ENCODE results near the gene ZNRF3.

Gene ZNRF3

GRCh38 chr22:29053048-29053702 lies 169.8 kb downstream of the ZNRF3 start:
- no peak for ATAC-seq
- no peak for TF ChIP-seq CREB5 (CRISPR knock-in tag; IDR thresholded peaks at IDR 0.05; ENCODE audit: low read depth)
- TF ChIP-seq CSDC2 (CRISPR knock-in tag; IDR thresholded peaks at IDR 0.05) = no peak

- ATAC-seq = no peak
- TF ChIP-seq CREB5 (CRISPR knock-in tag; IDR thresholded peaks at IDR 0.05; ENCODE audit: low read depth) (no peak), ZC3H10 (CRISPR knock-in tag; IDR thresholded peaks at IDR 0.05) (no peak), ISL1 (CRISPR knock-in tag; IDR thresholded peaks at IDR 0.05) (no peak), BACH2 (CRISPR knock-in tag; IDR thresholded peaks at IDR 0.05; ENCODE audit: borderline replicate concordance) (no peak), ZNF70 (CRISPR knock-in tag; IDR thresholded peaks at IDR 0.05) (no peak), ZFP3 (CRISPR knock-in tag; IDR thresholded peaks at IDR 0.05) (no peak), ZNF8 (CRISPR knock-in tag; IDR thresholded peaks at IDR 0.05) (no peak), TSHZ2 (CRISPR knock-in tag; IDR thresholded peaks at IDR 0.05) (no peak), OSR1 (CRISPR knock-in tag; IDR thresholded peaks at IDR 0.05) (no peak), ARNTL (CRISPR knock-in tag; IDR thresholded peaks at IDR 0.05; ENCODE audit: borderline replicate concordance, low read depth) (no peak), TCF4 (CRISPR knock-in tag; IDR thresholded peaks at IDR 0.05; ENCODE audit: borderline replicate concordance) (no peak), ZNF565 (CRISPR knock-in tag; conservative IDR thresholded peaks at IDR 0.05; ENCODE audit: low read depth) (no peak), PATZ1 (CRISPR knock-in tag; IDR thresholded peaks at IDR 0.05; ENCODE audit: borderline replicate concordance) (no peak), TOX (CRISPR knock-in tag; IDR thresholded peaks at IDR 0.05; ENCODE audit: borderline replicate concordance) (no peak), ESRRG (CRISPR knock-in tag; IDR thresholded peaks at IDR 0.05) (no peak)
These were observed 170.9 kb downstream of the ZNRF3 start for GRCh38 chr22:29054251-29054767.

GRCh38 chr22:29055192-29055830 lies 171.9 kb downstream of the ZNRF3 start:
- no peak for ATAC-seq
- TF ChIP-seq BACH2 (CRISPR knock-in tag; IDR thresholded peaks at IDR 0.05; ENCODE audit: borderline replicate concordance) (no peak), TCF4 (CRISPR knock-in tag; IDR thresholded peaks at IDR 0.05; ENCODE audit: borderline replicate concordance) (no peak), ISL1 (CRISPR knock-in tag; IDR thresholded peaks at IDR 0.05) (no peak), ZFP30 (CRISPR knock-in tag; IDR thresholded peaks at IDR 0.05) (no peak), CSRNP3 (CRISPR knock-in tag; IDR thresholded peaks at IDR 0.05) (no peak), ARNTL (CRISPR knock-in tag; IDR thresholded peaks at IDR 0.05; ENCODE audit: borderline replicate concordance, low read depth) (no peak), TSHZ2 (CRISPR knock-in tag; IDR thresholded peaks at IDR 0.05) (no peak), CREB5 (CRISPR knock-in tag; IDR thresholded peaks at IDR 0.05; ENCODE audit: low read depth) (no peak), ZFP3 (CRISPR knock-in tag; IDR thresholded peaks at IDR 0.05) (no peak), PPARA (CRISPR knock-in tag; IDR thresholded peaks at IDR 0.05; ENCODE audit: borderline replicate concordance) (no peak), ZNF565 (CRISPR knock-in tag; conservative IDR thresholded peaks at IDR 0.05; ENCODE audit: low read depth) (no peak), ZC3H10 (CRISPR knock-in tag; IDR thresholded peaks at IDR 0.05) (no peak), ESRRG (CRISPR knock-in tag; IDR thresholded peaks at IDR 0.05) (no peak), ZNF8 (CRISPR knock-in tag; IDR thresholded peaks at IDR 0.05) (no peak), GLIS3 (CRISPR knock-in tag; IDR thresholded peaks at IDR 0.05) (no peak), CSDC2 (CRISPR knock-in tag; IDR thresholded peaks at IDR 0.05) (no peak), TOX (CRISPR knock-in tag; IDR thresholded peaks at IDR 0.05; ENCODE audit: borderline replicate concordance) (no peak)

Data from SK-N-SH treated with all-trans-retinoic acid at 6 μM for 48 hours (cell line).